Skeletal muscle satellite cell (primary cell): ENCODE measurements around the gene MAP3K13. TPM values are rescaled to one million over a fixed set of nuclear protein-coding genes. Genes with fewer than 3 reads are reported as not detected.

ENCODE experiments used
- H3K27me3 ChIP-seq: 2 replicates; pipeline ENCODE4 v1.7.0; 2013; ENCODE audit warnings: low read length; ENCODE audit not compliant: control insufficient read depth, insufficient read depth
- H3K36me3 ChIP-seq: 2 replicates; pipeline ENCODE4 v1.7.0; 2013; ENCODE audit warnings: mild to moderate bottlenecking, control low read depth, low read length; ENCODE audit not compliant: insufficient read depth
- H3K4me1 ChIP-seq: 2 replicates; pipeline ENCODE4 v1.7.0; 2013; ENCODE audit warnings: low read length; ENCODE audit not compliant: control insufficient read depth, insufficient read depth
- H3K4me2 ChIP-seq: 2 replicates; pipeline ENCODE4 v1.7.0; 2013; ENCODE audit warnings: mild to moderate bottlenecking, low read length
- H3K4me3 ChIP-seq: 2 replicates; pipeline ENCODE4 v1.7.0; 2013; ENCODE audit warnings: low read length
- H3K9ac ChIP-seq: 2 replicates; pipeline ENCODE4 v1.7.0; 2013; ENCODE audit warnings: mild to moderate bottlenecking, low read depth, low read length, moderate library complexity
- H3K9me3 ChIP-seq: replicated peaks from 2 replicates; pipeline ENCODE4 v1.7.0; 2013; ENCODE audit warnings: mild to moderate bottlenecking, control low read depth, low read length
- total RNA-seq: library from RNA; depleted of rRNA; stranded (reverse); fragments of >200 nt; gene quantifications from 2 replicates; pipeline ENCODE4 v1.2.3, GENCODE V29; 2012; rRNA removed

MAP3K13 gene, protein sequence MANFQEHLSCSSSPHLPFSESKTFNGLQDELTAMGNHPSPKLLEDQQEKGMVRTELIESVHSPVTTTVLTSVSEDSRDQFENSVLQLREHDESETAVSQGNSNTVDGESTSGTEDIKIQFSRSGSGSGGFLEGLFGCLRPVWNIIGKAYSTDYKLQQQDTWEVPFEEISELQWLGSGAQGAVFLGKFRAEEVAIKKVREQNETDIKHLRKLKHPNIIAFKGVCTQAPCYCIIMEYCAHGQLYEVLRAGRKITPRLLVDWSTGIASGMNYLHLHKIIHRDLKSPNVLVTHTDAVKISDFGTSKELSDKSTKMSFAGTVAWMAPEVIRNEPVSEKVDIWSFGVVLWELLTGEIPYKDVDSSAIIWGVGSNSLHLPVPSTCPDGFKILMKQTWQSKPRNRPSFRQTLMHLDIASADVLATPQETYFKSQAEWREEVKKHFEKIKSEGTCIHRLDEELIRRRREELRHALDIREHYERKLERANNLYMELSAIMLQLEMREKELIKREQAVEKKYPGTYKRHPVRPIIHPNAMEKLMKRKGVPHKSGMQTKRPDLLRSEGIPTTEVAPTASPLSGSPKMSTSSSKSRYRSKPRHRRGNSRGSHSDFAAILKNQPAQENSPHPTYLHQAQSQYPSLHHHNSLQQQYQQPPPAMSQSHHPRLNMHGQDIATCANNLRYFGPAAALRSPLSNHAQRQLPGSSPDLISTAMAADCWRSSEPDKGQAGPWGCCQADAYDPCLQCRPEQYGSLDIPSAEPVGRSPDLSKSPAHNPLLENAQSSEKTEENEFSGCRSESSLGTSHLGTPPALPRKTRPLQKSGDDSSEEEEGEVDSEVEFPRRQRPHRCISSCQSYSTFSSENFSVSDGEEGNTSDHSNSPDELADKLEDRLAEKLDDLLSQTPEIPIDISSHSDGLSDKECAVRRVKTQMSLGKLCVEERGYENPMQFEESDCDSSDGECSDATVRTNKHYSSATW
- 12.9 and 16.2 TPM in 2 replicates for total RNA-seq

DNA sequence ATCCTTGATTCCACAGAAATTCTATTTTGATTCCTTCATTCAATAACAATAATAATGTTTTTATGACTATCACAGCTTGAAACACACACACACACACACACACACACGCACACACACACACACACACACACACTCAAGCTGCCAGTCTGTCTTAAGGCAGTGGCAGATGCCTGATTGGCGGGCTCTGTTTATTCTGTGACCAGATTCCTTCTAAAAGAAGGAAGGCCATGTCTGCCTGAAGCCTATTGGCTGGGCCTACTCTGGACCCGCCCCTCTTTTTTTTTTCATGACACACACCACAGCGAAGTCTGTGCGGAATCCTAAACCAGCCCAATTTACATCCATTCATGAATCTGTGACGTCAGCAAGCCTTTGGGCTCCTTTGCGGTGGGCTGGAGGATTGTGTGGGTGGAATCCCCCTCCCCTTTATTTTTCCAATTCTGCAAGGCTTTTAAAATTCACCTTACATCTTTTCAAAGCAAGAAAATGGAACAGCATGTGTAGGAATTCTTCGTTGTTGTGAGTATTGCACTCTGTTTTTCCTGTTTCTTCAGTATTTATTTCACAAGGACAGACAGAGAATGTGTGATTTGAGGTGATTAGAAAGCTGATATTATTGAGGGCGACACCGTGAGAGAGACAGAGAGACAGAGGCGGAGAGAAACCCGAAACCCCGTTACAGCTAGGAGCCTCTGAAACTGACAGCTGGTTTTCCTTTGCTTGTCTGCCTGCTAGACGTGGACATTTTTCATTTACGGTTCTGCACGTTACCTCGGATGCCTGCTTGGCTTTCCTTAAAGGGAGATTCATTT is at the start of gene MAP3K13:
TSS of gene MAP3K13 (plus strand) at position 287 of the 812 bp plus-strand sequence. CDS start 65,446 bp downstream, outside the sequence.
- no peaks in the 10 kb centered on the region for H3K36me3 ChIP-seq
- H3K4me2 ChIP-seq = peak within 1 kb of the TSS; percentile 85
- peak within 1 kb of the TSS; percentile 68 for H3K4me3 ChIP-seq
- H3K4me1 ChIP-seq = peaks cover 17% of the 10 kb centered on the region
- peaks cover 6% of the 10 kb centered on the region for H3K27me3 ChIP-seq
- H3K9ac ChIP-seq = peak within 1 kb of the TSS; percentile 73
- H3K9me3 ChIP-seq = no peaks in the 10 kb centered on the region

DNA sequence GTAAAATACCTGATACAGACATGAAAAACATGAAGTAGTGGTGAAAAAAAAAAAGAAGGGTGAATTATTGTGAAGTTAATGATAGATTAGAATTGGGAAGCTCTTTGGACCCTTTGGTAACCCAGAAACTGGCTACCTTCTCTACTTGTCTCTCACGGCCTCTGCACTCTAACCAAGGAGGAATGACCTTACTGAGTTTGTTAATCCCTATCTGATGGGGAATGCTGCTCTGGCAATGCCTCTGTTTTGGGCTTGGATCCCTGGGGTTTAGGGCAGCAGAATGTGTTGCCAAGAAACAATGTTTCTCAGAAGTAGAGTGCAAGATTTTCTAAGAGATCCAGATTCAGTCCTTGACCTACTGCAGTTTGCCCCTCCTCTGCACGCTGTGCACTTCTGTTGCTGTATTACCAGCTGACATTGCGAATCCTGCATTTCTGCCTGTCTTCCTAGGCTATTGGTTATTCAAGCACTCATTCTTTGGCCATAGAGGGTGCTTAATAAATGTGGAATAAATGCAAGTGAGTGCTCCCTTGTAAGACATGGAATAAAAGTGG is 49.2 kb upstream of the MAP3K13 start:
- Histone ChIP-seq H3K27me3 (no peaks in the 10 kb centered on the region), H3K4me1 (peaks cover 4% of the 10 kb centered on the region), H3K9me3 (no peaks in the 10 kb centered on the region), H3K4me2 (no peak overlapping the region), H3K9ac (no peak overlapping the region), H3K4me3 (no peak overlapping the region), H3K36me3 (no peaks in the 10 kb centered on the region)

DNA sequence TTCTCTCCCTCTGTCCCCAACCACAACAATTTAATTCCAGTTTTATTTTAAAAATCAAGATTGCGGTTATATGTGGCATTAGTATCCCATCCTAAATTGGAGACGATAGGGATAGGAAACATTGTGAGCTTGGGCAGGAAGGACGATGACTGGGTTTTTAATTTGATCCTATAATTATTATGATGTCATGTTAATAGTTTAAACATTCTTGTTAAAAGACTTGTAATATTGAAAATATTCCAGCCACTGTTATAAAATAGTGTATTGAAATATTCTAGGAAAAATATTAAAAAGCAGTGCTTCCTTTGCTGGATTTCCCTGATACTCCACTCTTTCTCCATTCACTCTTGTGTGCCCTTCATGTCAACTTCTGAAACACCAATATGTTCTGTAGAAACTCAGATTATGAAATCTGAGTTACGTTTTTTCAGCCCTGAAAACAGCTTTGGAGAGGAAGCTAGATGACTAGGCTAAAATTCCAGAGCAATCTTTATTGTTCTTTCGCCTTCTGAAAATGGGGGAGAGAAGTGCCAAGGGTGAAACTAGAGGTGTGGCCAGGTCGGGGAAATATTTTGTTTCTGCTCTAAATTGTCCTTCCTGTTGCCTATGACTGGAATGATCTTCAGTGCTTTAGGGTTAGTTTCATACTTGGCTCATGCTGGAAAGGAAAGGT is 46.1 kb upstream of the MAP3K13 start:
- Histone ChIP-seq H3K9me3 (no peaks in the 10 kb centered on the region), H3K4me1 (peaks cover 4% of the 10 kb centered on the region), H3K4me3 (no peak overlapping the region), H3K27me3 (no peaks in the 10 kb centered on the region), H3K4me2 (peak overlapping the region; percentile 19), H3K9ac (peak overlapping the region; percentile 1), H3K36me3 (no peaks in the 10 kb centered on the region)

DNA sequence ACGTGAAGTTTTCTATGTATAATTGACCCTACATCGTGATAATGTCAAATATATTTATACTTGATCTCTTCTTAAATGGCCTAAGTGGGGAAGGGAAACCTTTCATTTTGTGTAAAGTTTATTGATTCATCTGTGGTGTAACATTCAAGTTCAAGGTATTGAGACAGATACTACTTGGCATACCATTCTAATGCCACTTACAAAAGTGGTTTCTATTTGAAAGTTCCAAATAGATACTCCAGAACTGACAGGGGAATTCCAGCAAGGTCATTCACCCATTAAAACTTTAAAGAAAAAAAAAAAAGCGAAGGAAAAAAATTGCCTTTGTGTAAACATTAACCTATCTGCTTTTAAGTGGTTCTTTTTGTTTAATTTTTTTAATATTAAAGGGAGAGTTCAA is 45.3 kb upstream of the MAP3K13 start:
- Histone ChIP-seq H3K4me2 (no peak overlapping the region), H3K27me3 (no peaks in the 10 kb centered on the region), H3K9me3 (no peaks in the 10 kb centered on the region), H3K4me1 (peaks cover 4% of the 10 kb centered on the region), H3K36me3 (no peaks in the 10 kb centered on the region), H3K4me3 (no peak overlapping the region), H3K9ac (no peak overlapping the region)

DNA sequence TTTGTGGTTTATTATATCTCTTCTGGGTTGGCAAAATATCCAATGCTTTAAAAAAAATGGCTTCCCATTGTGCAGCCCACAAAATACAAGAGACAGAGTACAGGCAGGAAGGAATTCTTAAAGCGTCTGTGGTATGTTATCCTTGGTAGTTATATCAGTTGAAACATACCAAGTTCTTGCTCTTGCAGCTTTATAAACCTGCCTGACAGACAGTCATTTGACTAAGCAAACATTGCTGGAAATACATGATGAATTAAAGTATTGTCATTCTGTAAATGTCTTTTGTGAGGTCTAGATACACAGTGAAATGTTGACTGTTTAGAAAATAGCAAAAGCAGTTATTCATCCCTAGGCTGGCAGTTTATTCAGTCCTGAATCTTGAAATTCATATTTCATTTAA is 44.8 kb upstream of the MAP3K13 start:
- Histone ChIP-seq H3K4me1 (peaks cover 4% of the 10 kb centered on the region), H3K4me3 (no peak overlapping the region), H3K4me2 (no peak overlapping the region), H3K36me3 (no peaks in the 10 kb centered on the region), H3K9ac (no peak overlapping the region), H3K9me3 (no peaks in the 10 kb centered on the region), H3K27me3 (no peaks in the 10 kb centered on the region)

DNA sequence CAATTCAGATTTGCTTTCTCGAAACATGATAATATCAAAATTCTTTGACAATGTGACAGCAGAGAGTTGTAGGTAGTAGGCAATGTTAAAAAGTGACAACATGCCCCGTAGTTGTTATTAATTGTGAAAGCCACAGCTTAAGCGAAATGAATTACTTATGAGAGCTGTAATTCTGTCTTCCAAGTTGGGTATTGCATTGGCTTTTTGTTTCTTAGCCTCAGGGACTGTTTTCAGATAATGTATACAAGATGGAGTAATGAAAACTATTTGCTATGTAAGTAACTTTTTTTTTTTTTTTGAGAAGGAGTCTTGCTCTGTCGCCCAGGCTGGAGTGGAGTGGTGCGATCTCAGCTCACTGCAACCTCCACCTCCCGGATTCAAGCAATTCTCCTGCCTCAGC is 43.1 kb upstream of the MAP3K13 start:
- peaks cover 4% of the 10 kb centered on the region for H3K4me1 ChIP-seq
- no peak overlapping the region for H3K9ac ChIP-seq
- H3K27me3 ChIP-seq = no peaks in the 10 kb centered on the region
- no peaks in the 10 kb centered on the region for H3K36me3 ChIP-seq
- no peaks in the 10 kb centered on the region for H3K9me3 ChIP-seq
- no peak overlapping the region for H3K4me3 ChIP-seq
- H3K4me2 ChIP-seq = no peak overlapping the region

DNA sequence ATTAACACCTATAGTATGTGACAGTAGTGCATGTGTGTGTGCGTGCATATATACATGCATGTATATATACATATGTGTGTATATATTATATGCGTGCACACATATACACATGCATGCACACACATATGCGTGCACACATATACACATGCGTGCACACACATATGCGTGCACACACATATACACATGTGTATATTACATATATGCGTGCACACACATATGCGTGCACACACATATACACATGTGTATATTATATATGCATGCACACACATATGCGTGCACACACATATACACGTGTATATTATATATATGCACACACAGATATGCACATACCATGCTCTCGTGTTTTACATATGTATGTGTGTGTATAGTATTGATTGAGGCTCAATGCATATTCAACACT is 42.0 kb upstream of the MAP3K13 start:
- Histone ChIP-seq H3K4me1 (peaks cover 4% of the 10 kb centered on the region), H3K4me2 (no peak overlapping the region), H3K9ac (no peak overlapping the region), H3K4me3 (no peak overlapping the region), H3K36me3 (no peaks in the 10 kb centered on the region), H3K9me3 (no peaks in the 10 kb centered on the region), H3K27me3 (no peaks in the 10 kb centered on the region)

DNA sequence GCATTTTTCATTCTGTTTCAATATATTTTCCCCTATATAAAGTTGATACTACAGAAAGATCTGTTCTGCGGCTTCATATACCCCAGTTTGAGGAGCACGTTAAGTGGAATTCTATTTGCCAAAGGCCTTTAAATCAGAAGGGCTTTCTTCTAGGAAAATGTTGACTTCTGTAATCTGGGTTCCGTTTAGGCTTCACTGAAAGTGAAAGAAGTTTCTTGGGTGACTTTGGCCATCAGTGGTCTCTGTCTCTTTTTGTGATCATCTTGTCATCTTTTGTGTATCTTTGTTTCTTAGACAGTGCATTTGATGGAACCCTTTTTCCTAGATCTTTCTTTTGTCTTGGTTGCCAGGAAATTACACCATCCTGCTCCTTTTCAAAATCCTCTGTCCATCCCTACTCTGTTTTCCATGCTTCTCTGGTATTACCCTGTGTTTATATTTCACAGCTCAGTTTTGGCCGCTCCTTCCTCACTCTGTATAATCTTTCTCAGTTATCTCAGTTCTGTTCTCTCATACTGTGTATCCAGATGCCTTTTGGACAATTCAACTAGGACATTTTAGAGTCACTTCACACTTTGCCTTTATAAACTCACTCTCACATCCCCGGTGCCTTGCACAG is 40.7 kb upstream of the MAP3K13 start:
- Histone ChIP-seq H3K4me2 (no peak overlapping the region), H3K4me1 (peaks cover 4% of the 10 kb centered on the region), H3K27me3 (no peaks in the 10 kb centered on the region), H3K4me3 (no peak overlapping the region), H3K9ac (no peak overlapping the region), H3K36me3 (no peaks in the 10 kb centered on the region), H3K9me3 (no peaks in the 10 kb centered on the region)

DNA sequence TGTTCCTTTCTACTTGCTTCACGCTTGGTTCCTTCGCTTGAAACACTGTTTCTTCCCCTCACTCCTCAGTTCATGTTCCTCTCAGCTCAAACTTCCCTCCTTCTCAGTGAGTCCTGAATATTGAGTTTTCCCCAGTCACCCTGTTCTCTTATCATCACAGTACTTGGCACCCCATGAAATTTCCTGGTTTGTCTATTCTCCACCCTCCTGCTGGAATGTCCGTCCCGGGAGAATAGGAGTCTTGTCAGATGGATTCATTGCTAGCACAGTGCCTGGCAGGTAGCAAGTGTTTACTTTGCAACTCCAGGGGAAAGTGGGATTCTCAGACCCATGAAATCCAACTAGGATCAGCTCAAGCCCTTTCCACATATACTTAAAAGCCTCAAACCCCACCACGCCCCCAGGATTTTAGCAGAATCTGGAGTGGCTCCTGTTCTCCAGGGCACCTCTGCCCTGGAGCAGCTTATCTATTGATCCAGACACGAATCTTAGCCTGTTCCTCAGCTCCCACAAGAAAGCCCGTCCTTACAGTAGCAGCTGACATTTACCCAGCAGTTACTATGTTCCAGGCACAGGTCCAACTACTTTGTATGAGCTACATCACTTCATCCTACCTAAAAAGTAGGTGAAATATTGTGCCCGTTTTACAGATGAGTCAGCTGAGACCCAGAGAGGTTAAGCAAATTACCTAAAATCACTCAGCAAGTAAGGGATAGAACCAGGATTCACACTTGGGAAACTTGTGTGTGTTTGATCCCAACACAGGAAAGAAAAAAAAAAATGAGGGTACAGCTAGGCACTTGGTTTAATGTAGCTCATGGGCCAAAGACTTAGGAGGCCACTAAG is 36.8 kb upstream of the MAP3K13 start:
- no peaks in the 10 kb centered on the region for H3K27me3 ChIP-seq
- H3K4me3 ChIP-seq = no peak overlapping the region
- H3K36me3 ChIP-seq = no peaks in the 10 kb centered on the region
- H3K4me2 ChIP-seq = no peak overlapping the region
- no peaks in the 10 kb centered on the region for H3K4me1 ChIP-seq
- no peak overlapping the region for H3K9ac ChIP-seq
- H3K9me3 ChIP-seq = no peaks in the 10 kb centered on the region
